SK-N-SH (cell line): ENCODE data around the gene TMEM131L.

Experiments
- CTCF ChIP-seq: fragments of 200-600 bp; sonication (generic); IDR thresholded peaks from 2 replicates; pipeline ENCODE4 v1.6.1; 2017; ENCODE audit warnings: antibody characterized with exemption, mild to moderate bottlenecking, moderate library complexity
- FOXJ3 ChIP-seq: sonication (generic); formaldehyde crosslinking; IDR thresholded peaks from 2 replicates; pipeline ENCODE4 v1.5.1; 2020; ENCODE audit warnings: mild to moderate bottlenecking, missing genetic modification reagents
- GATA2 ChIP-seq: sonication (generic); formaldehyde crosslinking; IDR thresholded peaks from 2 replicates; pipeline ENCODE4 v1.5.0; 2020; ENCODE audit warnings: mild to moderate bottlenecking, missing genetic modification reagents
- POLR2AphosphoS5 ChIP-seq: IDR thresholded peaks from 2 replicates; pipeline ENCODE4 v1.6.1; 2012; ENCODE audit warnings: low read depth, low read length

GRCh38 chr4:153543351-153543750, 77.2 kb downstream of the TMEM131L start:
- TF ChIP-seq FOXJ3 (CRISPR knock-in tag) (no peak), POLR2AphosphoS5 (no peak), GATA2 (CRISPR knock-in tag) (no peak), CTCF (no peak)
